Mammary epithelial cell (primary cell): Measurements from ENCODE around the gene CDK11A.

Source experiments
- CTCF ChIP-seq, 2 donors: IDR thresholded peaks in 1 of 2; conservative IDR thresholded peaks in 1 of 2; 2 replicates each; pipeline ENCODE4 v1.5.1; 2011 to 2012; ENCODE audit warnings: inconsistent platforms in 2 of 2, low read length in 2 of 2, mild to moderate bottlenecking in 2 of 2, control low read depth in 1 of 2, low read depth in 1 of 2; ENCODE audit not compliant: insufficient read depth in 1 of 2; ENCODE audit errors: extremely low read depth in 1 of 2
- EZH2 ChIP-seq: IDR thresholded peaks from 2 replicates; pipeline ENCODE4 v1.6.1; 2012; ENCODE audit warnings: low read length, inconsistent platforms, borderline replicate concordance

- TF ChIP-seq CTCF (conservative IDR thresholded peaks at IDR 0.05 in 1 of 2, IDR thresholded peaks at IDR 0.05 in 1 of 2; ENCODE audit: extremely low read depth in 1 of 2, insufficient read depth in 1 of 2, low read depth in 1 of 2, low read length in 2 of 2) (no peak), EZH2 (no peak)
Observed at GRCh38 chr1:1760715-1761114, 36.6 kb upstream of the CDK11A start.
